ENCODE results near the gene MTR. TPM values are rescaled to one million over a fixed set of nuclear protein-coding genes. Genes with fewer than 3 reads are reported as not detected.

The MTR gene
- total and polyA plus RNA-seq, 9 of the 15 experiments (the other 6 are each of a cell fraction or from before 2014, with no cell fraction given) = 3.4 to 44.3 (median 20.3) TPM

DNA sequence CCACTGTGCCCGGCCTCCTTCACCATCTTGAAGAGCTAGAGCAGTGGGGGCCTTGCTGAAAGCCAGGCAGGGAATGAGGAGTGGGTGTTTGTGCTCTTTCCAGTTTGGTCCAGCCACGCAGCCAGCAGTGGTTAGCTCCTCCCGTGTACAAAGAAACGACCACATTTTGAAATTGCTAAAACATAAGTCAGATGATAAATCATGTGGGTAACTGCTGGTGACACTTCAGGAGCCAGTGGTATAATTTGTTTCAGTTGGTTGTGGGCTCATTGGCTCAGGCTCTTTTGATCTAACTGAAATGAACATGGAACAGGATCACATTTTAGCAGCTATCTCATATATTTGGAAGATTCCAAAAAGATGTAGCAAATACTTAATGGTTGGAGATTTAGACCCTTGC lies 87.6 kb downstream of the MTR start (continued):
- TF ChIP-seq THRA (IDR thresholded peaks at IDR 0.05) (no peak), PML (IDR thresholded peaks at IDR 0.05; ENCODE audit: low read length) (no peak), SMAD3 (CRISPR knock-in tag; conservative IDR thresholded peaks at IDR 0.05) (no peak), PCBP1 (IDR thresholded peaks at IDR 0.05; ENCODE audit: low read depth, low read length, poor library complexity, severe bottlenecking) (no peak), HDAC6 (IDR thresholded peaks at IDR 0.05; ENCODE audit: low read depth, low read length) (no peak), EWSR1 (IDR thresholded peaks at IDR 0.05; ENCODE audit: borderline replicate concordance, low read depth, partially characterized antibody) (no peak)
- TF ChIP-seq, protein P1, sequence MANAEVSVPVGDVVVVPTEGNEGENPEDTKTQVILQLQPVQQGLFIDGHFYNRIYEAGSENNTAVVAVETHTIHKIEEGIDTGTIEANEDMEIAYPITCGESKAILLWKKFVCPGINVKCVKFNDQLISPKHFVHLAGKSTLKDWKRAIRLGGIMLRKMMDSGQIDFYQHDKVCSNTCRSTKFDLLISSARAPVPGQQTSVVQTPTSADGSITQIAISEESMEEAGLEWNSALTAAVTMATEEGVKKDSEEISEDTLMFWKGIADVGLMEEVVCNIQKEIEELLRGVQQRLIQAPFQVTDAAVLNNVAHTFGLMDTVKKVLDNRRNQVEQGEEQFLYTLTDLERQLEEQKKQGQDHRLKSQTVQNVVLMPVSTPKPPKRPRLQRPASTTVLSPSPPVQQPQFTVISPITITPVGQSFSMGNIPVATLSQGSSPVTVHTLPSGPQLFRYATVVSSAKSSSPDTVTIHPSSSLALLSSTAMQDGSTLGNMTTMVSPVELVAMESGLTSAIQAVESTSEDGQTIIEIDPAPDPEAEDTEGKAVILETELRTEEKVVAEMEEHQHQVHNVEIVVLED (CRISPR knock-in tag; IDR thresholded peaks at IDR 0.05) = no peak

DNA sequence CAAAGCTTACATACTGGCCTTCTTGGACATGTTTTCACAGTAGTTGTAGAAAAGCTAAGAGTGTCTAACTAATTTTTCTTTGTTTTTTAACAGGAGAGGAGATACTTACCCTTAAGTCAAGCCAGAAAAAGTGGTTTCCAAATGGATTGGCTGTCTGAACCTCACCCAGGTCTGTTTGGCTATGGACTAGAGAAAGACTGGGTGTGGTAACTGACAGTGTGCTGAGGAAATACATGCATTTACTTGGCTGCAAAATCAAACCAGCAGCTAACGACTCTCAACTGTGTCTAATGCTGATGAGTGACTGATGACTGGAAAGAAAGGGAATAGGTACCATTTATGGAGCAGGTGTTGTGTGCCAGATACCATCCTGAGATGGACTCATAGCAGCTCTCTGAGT lies 91.1 kb downstream of the MTR start:
- no TSS peak for BruUV-seq (replicated peaks)
- intact Hi-C loops (cut with micrococcal nuclease) (no loop called here), in situ Hi-C loops (cut with MboI) (no loop called here)
- H3K4me3 ChIP-seq = no peak overlapping the region
- DNase-seq (ENCODE audit: extremely low read depth in 1 of 4, low spot score in 3 of 4) = no peak
- peaks cover 79% of the 10 kb centered on the region for H3K36me3 ChIP-seq (ENCODE audit: control insufficient read depth, insufficient read depth, low read length)
- ChIA-PET POLR2A (interaction anchor here (0.7 kb wide), 1 partner anchor 9 kb away, joined by 4 read pairs; no protein-coding TSS in a partner anchor), CTCF (ENCODE audit: low intra/inter-chr PET ratio) (no interaction called here)
- no peak for FAIRE-seq
- no peaks in the 10 kb centered on the region for H3K9me1 ChIP-seq (ENCODE audit: control insufficient read depth, insufficient read depth, low read length)
- H3K4me2 ChIP-seq (ENCODE audit: insufficient read depth, low read length) = no peak overlapping the region
- H4K20me1 ChIP-seq (replicated peaks; ENCODE audit: control insufficient read depth, insufficient read depth, low read length) = no peaks in the 10 kb centered on the region
- no peak overlapping the region for H3K27ac ChIP-seq (ENCODE audit: extremely low read depth, low read depth, low read length)
- no peak for ATAC-seq
- no peaks in the 10 kb centered on the region for H3K4me1 ChIP-seq (replicated peaks in 1 of 2; ENCODE audit: control insufficient read depth in 2 of 2, insufficient read depth in 2 of 2, low read length in 2 of 2)
- no peaks in the 10 kb centered on the region for H3K27me3 ChIP-seq (ENCODE audit: control insufficient read depth in 2 of 2, insufficient read depth in 2 of 2, low read length in 2 of 2)
- no peaks in the 10 kb centered on the region for H3K9me3 ChIP-seq (replicated peaks; ENCODE audit: control insufficient read depth, insufficient read depth, low read depth, low read length)
- H2AFZ ChIP-seq (ENCODE audit: low read depth, low read length) = no peak overlapping the region
- no peak for TF ChIP-seq ZNF347 (CRISPR knock-in tag; IDR thresholded peaks at IDR 0.05; ENCODE audit: low read depth)
- TF ChIP-seq ZZZ3 (IDR thresholded peaks at IDR 0.05) = no peak
- TF ChIP-seq, protein P2, sequence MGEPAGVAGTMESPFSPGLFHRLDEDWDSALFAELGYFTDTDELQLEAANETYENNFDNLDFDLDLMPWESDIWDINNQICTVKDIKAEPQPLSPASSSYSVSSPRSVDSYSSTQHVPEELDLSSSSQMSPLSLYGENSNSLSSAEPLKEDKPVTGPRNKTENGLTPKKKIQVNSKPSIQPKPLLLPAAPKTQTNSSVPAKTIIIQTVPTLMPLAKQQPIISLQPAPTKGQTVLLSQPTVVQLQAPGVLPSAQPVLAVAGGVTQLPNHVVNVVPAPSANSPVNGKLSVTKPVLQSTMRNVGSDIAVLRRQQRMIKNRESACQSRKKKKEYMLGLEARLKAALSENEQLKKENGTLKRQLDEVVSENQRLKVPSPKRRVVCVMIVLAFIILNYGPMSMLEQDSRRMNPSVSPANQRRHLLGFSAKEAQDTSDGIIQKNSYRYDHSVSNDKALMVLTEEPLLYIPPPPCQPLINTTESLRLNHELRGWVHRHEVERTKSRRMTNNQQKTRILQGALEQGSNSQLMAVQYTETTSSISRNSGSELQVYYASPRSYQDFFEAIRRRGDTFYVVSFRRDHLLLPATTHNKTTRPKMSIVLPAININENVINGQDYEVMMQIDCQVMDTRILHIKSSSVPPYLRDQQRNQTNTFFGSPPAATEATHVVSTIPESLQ (CRISPR knock-in tag; IDR thresholded peaks at IDR 0.05) = no peak
- TF ChIP-seq TCF15 (CRISPR knock-in tag; IDR thresholded peaks at IDR 0.05) = no peak
- 79% methylated on average over 1 of the region's 1 CpG for WGBS (ENCODE audit: insufficient coverage, low coverage, missing lambda C conversion rate)
- no peaks in the 10 kb centered on the region for H3K79me2 ChIP-seq (ENCODE audit: control insufficient read depth, insufficient read depth, low read length)
- no peak overlapping the region for H3K9ac ChIP-seq (ENCODE audit: insufficient read depth in 1 of 2, low read depth in 2 of 2, low read length in 2 of 2)

Data from K562 (cell line).